NCI-H82 treated with DMSO at 0.1 percent for 48 hours (cell line): ENCODE measurements around the gene ELK3.
"Not testable (repeated sequence)": the region's sequence is repeated elsewhere in the genome, so short reads cannot be mapped to it uniquely, and the experiment has no call there.

Experiments
- DNase-seq: peaks from one replicate; lab custom pipeline; 2025; ENCODE audit not compliant: unreplicated experiment; lab: John Stamatoyannopoulos, UW

The ELK3 gene

DNA sequence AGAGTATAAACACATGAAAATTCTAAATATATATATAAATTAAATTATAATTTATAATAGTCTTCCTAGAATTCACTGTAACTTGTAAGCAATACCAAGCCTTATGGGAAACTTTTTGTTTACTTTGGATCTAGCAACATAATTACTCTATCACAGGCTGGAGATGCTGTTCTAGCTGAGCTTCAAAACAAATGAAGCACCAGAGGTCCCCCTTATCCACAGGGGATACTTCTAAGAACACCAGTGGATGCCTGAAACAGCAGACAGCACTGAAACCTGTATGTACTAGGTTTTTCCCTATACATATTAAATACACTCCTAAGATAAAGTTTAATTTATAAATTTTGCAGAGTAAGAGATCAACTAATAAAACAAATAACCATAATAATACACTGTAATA, 109.5 kb downstream of the ELK3 start:
- no peak for DNase-seq

DNA sequence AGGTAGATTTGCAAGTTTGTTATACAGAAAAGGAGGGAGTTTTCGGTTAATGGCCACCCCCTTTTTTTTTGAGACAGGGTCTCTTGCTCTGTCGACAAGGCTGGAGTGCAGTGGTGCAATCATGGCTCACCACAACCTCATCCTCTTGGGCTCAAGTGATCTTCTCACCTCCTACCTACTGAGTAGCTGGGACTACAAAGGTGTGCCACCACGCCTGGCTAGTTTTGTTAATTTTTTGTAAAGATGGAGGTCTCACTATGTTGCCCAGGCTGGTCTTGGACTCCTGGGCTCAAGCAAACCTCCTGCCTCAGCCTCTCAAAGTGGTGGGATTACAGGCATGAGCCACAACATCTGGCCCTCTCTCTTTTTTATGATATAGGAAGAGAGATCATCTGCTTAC, 111.5 kb downstream of the ELK3 start:
- DNase-seq, result no peak

DNA sequence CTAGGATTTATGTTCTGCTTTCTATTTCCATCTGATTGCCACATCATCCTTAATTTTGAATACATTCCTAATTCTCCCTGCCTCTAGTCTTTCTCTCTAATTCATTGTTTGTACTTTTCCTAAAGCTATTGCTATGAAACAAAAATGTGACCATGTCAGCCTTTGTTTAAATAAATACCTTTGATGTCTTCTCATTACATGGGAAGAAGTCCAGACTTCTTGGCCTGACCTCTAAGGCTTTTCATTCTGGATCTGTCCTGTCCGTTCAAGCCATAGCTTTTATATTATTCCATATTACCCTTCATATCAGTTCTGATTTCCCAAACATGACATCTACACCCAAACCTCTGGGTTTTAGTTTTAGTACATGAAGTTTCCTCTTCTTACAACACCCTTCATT, 114.7 kb downstream of the ELK3 start:
- DNase-seq, result no peak

DNA sequence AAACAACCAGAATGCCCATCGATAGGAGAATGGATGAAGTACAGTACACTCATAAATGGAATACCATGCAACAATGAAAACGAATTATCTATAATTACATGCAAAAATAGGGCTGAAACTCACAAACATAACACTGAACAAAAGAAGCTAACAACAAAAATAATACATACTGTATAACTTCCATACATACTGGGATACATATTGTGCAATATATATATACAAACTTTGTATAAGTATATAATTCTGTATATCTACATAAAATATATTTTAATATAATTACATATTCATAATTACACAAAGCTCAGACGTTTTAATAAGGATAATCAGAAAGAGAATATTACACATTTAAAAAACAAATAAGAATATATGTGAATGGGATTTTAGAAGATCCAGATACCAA, 115.9 kb downstream of the ELK3 start:
- DNase-seq, result no peak

DNA sequence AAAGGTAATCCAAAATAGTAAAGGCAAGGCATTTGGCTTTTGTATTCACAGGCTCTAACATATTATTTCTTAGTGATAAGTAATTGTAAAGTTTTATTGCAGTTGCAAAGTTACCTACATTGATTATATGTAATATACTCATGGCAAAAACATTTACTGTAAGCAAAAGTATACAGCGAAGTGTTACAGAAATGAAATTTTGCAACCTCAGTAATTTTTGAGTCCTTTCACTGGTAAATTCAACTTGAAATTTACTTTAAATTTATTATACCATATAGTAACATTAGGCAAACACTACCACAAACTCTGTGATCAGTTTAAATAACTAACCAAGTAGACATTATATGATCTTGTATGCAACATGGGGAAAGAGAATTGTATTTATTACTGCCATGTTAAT, 117.0 kb downstream of the ELK3 start:
- DNase-seq, result no peak

DNA sequence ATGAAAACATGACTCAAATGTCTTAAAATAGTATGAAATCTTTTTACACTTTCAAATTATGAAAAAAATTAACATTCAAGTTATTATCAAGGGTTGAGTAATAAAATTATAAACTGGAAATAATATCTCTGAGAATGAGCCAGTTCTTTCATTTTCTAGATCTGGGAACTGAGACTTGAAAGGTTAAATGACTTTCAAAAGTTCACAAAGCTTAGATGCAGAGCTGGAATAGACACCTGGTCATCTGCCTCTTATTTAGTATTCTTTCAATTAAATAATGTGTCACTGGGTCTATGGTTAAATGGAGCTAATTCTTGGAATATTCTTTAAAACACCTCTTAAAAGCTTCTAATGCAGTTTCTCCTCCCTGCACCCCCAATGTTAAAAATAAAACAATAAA, 119.4 kb downstream of the ELK3 start:
- no peak for DNase-seq

DNA sequence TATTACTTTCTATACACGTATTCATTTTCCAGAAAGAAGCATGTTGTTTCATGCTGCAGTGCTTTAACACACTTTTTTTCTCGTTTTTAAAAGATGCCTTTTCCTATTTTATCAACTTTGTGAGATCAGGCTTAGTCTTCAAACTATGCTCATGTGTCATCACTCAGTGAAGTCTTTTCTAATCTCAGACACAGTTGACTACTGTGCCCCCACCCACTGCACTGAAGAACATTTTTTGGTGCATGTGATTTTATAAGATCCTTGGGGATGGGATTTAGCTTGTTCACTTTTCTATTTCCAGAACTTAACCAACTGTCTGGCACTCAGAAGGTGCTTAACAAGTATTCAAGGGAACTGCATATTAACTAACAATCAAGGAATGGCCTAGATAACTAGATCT, 120.5 kb downstream of the ELK3 start:
- DNase-seq, result no peak

DNA sequence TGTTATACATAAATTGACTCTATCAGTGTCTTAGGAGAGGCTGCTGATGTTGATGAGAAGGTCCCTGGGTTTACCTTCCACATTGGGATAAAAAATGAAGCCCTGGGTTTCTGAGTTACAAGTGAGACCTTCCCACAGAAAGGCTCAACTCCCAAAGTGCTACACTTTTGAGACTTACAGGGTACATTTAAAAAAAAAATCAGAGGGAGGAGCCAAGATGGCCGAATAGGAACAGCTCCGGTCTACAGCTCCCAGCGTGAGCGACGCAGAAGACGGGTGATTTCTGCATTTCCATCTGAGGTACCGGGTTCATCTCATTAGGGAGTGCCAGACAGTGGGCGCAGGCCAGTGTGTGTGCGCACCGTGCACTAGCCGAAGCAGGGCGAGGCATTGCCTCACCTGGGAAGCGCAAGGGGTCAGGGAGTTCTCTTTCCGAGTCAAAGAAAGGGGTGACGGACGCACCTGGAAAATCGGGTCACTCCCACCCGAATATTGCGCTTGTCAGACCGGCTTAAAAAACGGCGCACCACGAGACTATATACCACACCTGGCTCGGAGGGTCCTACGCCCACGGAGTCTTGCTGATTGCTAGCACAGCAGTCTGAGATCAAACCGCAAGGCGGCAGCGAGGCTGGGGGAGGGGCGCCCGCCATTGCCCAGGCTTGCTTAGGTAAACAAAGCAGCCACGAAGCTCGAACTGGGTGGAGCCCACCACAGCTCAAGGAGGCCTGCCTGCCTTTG, 121.7 kb downstream of the ELK3 start:
- DNase-seq, result not testable (repeated sequence)

DNA sequence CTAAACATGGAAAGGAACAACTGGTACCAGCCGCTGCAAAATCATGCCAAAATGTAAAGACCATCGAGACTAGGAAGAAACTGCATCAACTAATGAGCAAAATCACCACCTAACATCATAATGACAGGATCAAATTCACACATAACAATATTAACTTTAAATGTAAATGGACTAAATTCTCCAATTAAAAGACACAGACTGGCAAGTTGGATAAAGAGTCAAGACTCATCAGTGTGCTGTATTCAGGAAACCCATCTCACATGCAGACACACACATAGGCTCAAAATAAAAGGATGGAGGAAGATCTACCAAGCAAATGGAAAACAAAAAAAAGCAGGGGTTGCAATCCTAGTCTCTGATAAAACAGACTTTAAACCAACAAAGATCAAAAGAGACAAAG, 123.6 kb downstream of the ELK3 start:
- DNase-seq, result not testable (repeated sequence)
